Measurements from ENCODE around the gene SBF1.
"Not testable (repeated sequence)": the region's sequence is repeated elsewhere in the genome, so short reads cannot be mapped to it uniquely, and the experiment has no call there.

The SBF1 gene, protein sequence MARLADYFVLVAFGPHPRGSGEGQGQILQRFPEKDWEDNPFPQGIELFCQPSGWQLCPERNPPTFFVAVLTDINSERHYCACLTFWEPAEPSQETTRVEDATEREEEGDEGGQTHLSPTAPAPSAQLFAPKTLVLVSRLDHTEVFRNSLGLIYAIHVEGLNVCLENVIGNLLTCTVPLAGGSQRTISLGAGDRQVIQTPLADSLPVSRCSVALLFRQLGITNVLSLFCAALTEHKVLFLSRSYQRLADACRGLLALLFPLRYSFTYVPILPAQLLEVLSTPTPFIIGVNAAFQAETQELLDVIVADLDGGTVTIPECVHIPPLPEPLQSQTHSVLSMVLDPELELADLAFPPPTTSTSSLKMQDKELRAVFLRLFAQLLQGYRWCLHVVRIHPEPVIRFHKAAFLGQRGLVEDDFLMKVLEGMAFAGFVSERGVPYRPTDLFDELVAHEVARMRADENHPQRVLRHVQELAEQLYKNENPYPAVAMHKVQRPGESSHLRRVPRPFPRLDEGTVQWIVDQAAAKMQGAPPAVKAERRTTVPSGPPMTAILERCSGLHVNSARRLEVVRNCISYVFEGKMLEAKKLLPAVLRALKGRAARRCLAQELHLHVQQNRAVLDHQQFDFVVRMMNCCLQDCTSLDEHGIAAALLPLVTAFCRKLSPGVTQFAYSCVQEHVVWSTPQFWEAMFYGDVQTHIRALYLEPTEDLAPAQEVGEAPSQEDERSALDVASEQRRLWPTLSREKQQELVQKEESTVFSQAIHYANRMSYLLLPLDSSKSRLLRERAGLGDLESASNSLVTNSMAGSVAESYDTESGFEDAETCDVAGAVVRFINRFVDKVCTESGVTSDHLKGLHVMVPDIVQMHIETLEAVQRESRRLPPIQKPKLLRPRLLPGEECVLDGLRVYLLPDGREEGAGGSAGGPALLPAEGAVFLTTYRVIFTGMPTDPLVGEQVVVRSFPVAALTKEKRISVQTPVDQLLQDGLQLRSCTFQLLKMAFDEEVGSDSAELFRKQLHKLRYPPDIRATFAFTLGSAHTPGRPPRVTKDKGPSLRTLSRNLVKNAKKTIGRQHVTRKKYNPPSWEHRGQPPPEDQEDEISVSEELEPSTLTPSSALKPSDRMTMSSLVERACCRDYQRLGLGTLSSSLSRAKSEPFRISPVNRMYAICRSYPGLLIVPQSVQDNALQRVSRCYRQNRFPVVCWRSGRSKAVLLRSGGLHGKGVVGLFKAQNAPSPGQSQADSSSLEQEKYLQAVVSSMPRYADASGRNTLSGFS (N-terminal part only)

DNA sequence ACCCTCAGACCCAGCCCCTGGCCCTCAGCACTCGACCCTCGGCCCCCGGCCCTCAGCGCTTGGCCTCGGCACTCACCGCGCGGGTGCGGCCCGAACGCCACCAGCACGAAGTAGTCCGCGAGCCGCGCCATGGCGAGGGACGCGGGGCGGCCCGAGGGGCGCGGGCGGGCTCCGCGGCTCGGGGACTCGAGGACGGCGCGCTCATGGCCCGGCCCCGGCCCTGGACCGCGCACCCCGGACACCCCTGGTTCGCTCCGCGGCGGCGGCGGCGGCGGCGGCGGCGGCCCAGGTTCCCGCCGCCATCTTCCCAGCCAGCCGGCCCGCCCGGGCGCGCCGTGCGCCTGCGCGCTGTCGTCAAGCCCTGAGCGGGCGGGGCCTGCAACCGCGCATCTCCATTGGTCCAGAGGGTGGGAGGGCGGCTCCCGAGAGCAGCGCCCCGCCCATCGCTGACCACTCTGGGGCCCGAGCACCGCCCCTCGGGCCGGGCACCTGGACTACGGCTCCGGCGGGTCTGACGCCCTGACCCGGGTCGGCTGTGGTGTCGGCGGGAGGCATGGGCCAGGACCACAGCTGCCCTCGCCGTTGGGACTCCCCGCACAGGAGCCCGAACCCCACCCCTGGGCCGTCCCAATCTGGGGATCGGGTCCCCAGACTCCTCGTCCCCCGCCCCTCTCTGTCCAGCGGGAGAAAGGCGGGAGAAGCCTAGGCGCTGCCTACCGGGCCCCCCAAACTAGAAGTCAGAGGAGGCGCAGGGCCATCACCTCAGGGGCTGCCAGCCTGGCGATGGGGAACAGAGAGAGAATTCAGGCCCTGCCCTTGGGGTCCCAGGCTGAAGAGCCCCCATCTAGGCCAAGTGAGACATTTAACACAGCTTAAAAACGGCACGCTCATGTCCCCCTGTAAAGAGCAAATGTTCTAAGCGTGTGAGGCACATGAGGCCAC is at the start of gene SBF1:
TSS of gene SBF1 (minus strand) at position 326 of the 942 bp plus-strand sequence. CDS start at position 131, 195 bp downstream.
- peak; percentile 94 for DNase-seq

DNA sequence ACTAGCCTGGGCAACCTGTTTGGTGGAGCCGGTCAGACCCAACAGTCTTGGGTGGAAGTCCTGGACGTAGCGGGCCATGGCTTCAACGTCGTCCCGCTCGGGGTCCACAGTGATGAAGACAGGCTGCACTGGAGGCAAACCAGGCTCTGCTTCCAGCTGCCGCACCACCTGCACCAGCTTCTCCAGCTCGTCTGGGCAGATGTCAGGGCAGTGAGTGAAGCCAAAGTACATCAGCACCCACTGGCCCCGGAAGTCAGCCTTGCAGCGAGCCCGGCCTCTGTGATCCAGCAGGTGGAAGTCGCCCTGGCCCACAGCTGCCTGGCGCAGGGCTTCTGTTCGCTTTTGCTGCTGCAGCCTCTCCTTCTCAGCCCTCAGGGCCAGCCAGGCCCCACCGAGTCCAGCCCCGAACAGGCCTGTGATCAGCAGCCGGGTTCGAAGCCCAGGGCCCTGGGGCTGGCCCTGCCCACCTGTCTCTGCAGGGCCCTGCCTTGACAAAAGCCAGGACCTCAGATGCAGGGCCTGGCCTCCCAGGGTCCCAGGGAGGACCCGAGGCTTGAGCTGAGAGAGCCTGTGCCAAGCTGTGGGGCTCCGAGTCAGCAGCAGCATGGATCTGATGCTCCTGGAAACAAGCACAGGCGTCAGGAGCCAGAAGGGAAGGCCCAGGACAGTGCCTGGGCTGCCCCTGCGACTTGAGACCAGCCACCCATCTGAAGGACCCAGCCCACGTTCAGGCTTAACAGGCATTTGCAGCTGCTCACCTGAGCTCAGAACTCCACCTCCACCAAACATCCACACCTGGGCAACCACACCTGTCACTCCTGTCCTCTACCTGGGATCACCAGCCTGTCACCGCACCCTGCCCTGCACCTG is 49.2 kb upstream of the SBF1 start:
- no peak for DNase-seq

DNA sequence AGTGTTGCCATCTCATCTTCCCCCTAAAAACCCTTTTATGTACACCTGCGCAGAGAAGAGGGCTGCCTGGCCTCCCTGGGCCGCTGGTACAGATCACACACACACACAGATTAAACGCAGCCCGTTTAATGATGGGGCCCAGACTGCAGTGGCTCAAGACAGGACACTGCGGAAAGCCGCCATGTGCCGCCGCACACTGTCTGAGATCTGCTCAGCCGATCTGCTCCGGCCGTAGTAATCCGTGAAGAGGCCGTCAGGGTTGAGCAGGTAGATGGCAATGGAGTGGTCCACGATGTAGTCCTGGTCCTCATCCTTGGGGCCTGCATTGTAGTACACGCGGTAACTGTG is 48.6 kb upstream of the SBF1 start:
- DNase-seq = no peak

DNA sequence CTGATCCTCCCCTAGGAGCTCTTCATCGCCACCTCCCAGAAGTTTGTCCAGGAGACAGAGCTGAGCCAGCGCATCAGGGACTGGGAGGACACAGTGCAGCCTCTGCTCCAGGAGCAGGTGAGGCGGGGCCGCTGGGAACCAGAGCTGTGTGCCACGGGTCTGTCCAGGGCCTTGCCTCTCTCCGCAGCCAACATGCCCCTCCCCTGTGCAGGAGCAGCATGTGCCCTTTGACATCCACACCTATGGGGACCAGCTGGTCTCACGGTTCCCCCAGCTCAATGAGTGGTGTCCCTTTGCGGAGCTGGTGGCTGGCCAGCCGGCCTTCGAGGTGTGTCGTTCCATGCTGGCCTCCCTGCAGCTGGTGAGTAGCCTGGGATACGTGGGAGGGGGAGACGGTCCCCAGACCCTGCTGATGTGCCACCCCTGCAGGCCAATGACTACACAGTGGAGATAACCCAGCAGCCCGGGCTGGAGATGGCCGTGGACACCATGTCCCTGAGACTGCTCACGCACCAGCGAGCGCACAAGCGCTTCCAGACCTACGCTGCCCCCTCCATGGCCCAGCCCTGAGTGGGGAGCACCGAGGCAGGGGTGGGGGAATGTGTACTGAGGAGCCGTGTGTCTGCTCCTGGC is 48.1 kb upstream of the SBF1 start:
- DNase-seq = no peak

DNA sequence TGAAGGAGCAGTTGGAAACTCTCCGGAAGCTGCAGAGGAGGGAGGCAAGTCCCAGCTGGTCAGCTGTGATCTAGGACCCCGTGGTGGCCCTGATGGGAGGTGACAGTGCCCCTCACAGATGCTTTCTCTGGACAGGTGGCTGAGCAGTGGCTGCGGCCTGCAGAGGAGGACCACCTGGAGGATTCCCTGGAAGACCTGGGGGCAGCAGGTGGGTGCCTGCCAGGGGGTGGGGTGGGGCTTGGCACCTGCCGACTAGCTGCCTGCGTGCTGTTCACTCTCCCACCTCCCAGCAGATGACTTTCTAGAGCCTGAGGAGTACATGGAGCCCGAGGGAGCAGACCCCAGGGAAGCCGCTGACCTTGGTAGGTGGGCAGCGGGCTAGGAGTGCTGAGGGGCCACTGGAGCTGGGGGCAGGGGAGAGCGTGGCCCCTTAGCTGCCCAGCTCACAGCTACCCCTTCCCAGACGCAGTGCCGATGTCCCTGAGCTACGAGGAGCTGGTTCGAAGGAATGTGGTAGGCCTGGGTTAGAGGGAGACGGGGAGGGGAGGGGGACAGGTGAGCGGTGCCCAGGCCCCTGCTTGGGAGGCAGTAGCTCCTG is 47.5 kb upstream of the SBF1 start:
- DNase-seq = no peak

DNA sequence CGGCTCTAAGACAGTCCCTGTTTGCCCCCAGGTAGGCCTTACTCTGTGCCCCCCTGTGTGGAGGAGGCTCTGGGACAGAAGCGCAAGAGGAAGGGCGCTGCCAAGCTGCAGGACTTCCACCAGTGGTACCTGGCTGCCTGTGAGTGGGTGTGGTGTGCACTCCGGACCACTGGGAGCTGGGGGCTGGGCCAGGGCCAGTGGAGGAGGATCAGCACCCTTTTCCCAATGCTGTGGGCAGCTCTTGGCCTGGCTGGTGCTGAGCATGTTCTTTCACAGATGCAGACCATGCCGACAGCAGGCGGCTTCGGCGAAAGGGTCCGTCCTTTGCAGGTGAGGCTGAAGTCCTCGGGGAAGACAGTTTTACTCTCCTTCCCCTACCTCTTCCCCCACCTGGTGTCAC is 46.9 kb upstream of the SBF1 start:
- no peak for DNase-seq

DNA sequence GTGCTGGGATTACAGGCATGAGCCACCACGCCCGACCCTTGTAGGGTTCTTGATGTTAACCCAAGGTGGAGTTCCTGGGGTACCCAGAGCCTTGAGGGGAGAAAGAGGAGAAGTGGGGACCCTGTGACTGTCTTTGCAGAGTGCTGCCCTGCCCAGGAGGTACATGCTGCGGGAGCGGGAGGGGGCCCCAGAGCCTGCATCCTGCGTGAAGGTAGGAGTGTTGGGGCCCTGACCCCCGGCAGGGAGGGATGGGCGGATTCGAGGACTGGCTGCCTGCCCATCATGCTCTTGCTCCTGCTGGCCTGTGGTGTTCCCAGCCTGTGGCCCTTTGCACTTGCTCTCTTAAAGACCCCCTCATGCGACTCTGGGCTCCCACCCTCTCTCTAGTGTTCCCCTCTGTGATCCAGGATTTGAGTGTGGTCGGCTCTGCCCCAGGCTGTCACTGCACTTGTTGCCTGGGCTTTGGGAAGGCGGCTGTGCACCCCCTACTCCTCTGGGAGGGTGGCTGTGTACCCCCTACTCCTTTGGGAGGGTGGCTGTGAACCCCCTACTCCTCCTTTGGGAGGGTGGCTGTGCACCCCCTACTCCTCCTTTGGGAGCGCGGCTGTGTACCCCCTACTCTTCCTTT is 46.1 kb upstream of the SBF1 start:
- no peak for DNase-seq

DNA sequence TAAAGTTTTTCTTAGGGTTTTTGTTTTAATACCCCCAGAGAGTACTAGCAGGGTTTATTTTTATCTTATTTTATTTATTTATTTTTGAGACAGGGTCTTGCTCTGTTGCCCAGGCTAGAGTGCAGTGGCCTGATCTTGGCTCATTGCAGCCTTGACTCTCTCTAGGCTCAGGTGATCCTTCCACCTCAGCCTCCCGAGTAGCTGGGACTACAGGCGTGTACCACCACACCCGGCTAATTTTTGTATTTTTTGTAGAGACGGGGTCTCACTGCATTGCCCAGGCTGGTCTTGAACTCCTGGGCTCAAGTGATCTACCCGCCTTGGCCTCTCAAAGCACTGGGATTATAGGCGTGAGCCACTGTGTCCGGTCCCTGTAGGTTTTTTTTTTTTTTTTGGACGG is 45.3 kb upstream of the SBF1 start:
- DNase-seq = not testable (repeated sequence)

DNA sequence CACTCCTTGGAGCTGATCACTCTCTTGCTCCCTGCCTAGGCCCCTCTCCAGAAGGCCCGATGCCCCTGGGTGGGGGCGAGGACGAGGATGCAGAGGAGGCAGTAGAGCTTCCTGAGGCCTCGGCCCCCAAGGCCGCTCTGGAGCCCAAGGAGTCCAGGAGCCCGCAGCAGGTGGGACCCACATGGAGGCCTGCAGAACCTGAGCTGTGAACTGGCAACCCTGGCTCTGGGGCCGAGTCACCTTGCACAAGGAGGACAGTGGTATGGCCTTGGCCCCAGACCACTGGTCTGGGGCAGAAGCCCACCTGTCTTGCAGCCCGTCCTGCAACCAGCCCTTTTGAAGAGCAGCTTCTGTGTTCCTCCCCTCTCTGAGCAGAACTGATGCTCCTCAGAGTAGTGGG is 44.3 kb upstream of the SBF1 start:
- no peak for DNase-seq

DNA sequence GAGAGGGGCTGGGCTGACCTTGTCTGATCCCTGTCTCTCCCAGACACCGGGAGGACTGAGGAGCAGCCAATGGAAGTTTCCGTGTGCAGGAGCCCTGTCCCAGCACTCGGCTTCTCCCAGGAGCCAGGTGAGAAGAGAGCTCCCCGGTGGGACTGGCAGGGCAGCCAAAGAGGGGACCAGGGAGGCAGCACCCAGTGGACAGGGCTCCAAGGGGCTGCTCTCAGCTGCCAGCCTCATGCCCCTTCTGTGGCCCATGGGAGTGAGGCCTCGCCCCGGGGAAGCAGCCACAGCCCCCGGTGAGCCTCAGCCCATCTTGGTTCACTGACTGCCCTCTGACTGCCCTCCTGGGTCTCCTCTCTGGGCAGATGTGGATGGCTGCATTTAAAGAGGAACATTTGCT is 43.8 kb upstream of the SBF1 start:
- no peak for DNase-seq

DNA sequence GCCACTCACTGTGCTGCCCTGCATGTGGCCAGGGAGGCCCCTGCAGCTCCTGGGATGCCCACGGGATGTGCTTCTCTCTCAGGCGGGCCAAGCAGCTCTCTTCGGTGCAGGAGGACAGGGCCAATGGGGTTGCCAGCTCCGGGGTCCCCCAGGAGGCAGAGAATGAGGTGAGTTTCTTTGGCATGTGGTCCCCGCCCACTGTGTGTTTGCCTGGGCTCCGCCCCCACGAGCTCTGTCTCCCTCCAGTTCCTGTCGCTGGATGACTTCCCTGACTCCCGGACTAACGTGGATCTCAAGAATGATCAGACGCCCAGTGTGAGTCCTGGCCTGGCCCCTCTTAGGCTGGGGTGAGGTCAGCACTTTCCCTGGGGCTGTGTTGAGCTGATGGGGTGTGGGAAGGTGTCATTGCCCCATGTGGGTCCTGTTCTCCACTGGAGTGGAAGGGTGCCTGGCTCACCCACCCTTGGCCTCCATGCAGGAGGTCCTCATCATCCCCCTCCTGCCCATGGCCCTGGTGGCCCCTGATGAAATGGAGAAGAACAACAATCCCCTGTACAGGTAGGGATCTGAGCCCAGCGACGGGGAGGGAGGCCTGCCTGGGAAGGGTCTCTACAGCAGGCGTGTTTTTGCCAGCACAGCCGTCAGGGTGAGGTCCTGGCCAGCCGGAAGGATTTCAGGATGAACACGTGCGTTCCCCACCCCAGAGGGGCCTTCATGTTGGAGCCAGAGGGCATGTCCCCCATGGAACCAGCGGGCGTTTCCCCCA is 42.8 kb upstream of the SBF1 start:
- no peak for DNase-seq

DNA sequence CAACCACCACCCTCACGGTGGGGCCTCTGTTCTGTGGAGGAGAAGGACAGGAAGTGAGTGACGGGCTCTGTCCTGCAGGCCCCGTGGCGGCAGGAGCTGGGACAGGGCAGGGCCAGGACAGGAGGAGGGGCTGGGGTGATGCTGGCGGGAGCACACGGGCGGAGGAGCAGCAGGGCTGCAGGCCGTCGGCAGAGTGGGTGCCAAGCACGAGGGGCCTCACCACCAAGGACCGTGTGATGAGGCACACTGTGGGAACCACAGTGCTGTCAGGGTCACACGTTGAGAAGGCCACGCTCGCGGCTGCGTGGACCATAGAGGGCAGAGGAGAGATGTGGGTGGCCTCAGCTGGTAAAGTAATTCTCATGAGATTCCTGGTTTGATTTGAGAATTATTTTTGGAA is 42.1 kb upstream of the SBF1 start:
- DNase-seq = no peak

DNA sequence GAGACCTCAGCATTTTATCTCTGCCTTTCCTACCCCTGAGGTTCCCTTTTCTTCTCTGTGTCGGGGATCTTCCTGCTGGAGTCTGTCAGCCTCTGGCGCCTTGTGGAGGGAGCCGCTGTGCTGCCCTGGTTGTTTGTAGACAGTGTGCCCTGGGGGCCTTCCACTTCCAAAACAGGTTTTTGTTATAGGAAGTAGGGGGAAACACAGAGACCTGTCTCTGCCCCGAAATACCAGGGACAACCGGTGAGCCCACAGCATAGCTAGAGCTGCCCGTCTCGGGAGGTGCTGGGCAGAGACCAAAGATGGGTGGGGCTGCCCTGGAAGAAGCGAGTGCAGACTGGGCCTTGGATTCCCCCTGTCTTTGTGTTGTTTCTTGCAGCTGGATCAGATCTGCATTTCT is 41.2 kb upstream of the SBF1 start:
- DNase-seq = no peak

DNA sequence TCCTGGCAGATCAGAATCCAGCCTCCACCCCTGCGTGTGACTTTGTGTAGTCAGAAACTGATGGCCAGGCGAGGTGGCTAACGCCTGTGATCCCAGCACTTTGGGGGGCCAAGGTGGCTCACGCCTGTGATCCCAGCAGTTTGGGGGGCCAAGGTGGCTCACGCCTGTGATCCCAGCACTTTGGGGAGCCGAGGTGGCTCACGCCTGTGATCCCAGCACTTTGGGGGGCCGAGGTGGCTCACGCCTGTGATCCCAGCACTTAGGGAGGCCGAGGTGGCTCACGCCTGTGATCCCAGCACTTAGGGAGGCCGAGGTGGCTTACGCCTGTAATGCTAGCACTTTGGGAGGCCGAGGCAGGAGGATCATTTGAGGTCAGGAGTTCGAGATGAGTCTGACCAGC is 38.3 kb upstream of the SBF1 start:
- no peak for DNase-seq

DNA sequence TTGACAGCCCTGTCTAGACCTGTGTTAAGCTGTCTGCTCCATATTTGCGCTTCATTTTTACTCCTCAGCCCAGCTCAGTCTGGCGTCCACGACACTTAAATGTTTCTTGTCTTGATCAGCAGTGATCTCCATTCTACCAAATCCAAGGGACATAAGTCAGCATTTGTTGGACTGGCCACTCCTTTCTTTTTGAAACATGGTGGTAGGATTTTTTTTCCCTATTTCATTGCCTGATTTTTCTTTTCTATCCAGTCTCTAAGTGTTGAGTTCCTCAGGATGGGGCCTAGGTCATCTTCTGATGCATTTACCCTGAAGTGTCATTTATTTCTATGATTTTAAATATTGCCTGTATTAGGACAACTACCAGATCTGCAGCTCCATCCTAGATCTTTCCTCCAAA is 34.1 kb upstream of the SBF1 start:
- DNase-seq = no peak

DNA sequence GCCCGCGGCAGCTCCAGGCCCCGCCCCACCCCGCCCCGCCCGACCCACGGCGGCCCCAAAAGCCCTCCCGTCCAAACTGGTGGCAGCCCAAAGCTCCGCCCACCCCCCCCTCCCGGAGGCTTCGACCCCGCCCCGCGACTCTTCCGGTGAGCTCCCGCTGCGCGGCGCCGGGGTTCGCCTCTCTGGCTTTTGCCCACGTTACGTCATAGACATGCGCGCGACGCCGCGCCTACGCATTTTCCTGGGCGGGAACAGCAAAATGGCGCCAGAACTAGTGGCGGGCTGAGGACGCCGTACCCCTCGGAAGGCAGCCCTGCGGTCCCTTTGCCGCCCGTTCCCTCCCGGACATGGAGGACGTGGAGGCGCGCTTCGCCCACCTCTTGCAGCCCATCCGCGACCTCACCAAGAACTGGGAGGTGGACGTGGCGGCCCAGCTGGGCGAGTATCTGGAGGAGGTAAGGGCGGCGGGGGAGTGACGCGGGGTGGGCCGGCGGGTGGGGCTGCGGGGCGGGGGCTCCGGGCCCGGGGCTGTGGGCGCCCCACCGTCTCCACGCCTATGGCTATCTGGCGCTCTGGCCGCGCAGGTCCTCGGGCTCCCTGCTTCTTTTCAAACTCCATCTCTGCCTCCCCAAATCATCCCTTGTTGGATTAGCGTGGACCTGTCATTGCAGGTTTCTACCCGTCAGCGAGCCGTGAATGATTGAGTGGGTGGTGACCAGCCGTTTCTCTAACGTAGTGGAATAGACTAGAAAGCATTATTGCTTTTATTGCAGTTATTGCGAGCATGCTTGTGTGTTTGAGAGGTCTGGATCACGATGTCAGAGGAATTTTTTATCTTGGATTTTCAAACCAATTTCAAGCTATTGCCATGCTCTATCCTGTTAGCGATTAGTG is 33.4 kb upstream of the SBF1 start, which contains the start of gene NCAPH2:
TSS of gene NCAPH2 (plus strand) at position 234 of the 894 bp plus-strand sequence. CDS start at position 348, 114 bp downstream.
- DNase-seq = peak; percentile 100

DNA sequence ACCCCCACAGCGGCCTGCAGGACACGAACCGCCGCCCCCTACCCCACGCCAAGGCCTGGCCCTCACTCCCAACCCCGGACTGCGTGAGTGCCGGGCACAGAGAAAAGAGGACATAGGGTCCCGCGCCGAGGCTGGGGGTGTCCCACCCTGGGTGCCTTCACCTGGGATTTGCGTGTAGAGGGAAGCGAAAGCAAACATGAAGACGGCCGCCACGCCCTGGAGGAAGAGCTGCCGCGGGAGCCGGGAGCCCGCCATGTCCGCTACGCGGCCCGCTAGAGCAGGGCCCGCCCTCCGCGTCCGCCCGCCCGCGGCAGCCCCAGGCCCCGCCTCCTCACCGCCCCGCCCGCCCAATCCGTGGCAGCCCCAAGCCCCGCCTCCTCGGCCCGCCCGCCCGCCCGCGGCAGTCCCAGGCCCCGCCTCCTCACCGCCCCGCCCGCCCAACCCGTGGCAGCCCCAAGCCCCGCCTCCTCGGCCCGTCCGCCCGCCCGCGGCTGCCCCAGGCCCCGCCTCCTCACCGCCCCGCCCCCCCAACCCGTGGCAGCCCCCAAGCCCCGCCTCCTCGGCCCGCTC is 32.7 kb upstream of the SBF1 start, which contains the start of gene LMF2:
TSS of gene LMF2 (minus strand) at position 282 of the 570 bp plus-strand sequence. CDS start at position 255, 27 bp downstream.
- DNase-seq = no peak
